SK-N-MC (cell line): ENCODE data around the gene STPG1.

Source experiments
- EZH2 ChIP-seq: fragments of 200-600 bp; sonication (generic); IDR thresholded peaks from one replicate; pipeline ENCODE4 v1.6.1; 2017; ENCODE audit warnings: antibody characterized with exemption
- POLR2AphosphoS5 ChIP-seq: IDR thresholded peaks from 2 replicates; pipeline ENCODE4 v1.6.1; 2012; ENCODE audit warnings: mild to moderate bottlenecking, low read depth, low read length, borderline replicate concordance

DNA sequence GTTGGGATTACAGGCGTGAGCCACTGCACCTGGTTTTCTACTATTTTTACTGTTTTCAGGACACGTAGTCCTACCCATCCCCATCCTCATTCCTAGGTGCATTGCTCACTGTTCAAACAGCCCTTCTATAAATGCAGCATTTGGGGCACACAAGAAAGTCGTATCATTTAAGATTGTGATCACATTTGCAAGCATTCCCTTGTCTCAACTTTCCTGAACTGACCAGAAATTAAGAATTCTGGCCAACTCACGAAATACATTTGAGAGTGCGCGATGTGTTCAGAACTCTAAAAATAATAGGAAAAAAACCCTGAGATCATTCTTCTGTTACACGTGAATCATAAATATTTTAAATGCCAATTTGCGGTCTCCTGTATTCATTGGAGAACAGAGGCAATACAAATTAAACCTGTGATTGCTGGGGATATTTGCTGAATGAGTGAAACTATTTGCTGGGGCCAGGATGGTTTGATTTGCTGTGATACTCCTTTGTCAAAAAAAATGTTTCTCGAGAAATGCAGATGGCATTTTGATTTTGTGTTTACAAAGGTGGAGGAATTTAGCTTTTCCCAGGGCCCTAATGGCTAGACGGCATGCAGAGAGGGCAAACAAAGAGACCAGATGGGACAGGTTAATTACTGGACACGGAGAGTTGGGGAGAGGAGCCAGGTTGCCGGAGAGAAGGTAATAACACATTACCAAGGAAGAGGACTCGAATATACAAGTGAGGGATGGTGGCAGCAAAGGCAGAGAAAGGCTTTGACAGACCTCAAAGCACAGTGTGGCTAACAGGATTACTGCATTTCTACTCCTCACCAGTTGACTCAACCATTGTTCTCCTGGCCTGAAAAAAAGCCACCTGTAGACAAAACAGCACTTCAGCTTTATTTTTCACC is 38.4 kb downstream of the STPG1 start:
- TF ChIP-seq EZH2 = no peak
- TF ChIP-seq POLR2AphosphoS5 = no peak
